Testis (tissue), 3 donors: ENCODE data around the gene FBLN2. TPM values are rescaled to one million over a fixed set of nuclear protein-coding genes. Genes with fewer than 3 reads are reported as not detected.

Source experiments
- DNase-seq: peaks from one replicate; pipeline ENCODE4 v3.0.0-alpha.2; 2019
- H3K27ac ChIP-seq, 2 donors: fragments of 200-600 bp; sonication (generic); one replicate each; pipeline ENCODE4 v1.5.1; 2019
- H3K27me3 ChIP-seq: fragments of 200-600 bp; sonication (generic); one replicate; pipeline ENCODE4 v1.5.1; 2019
- H3K36me3 ChIP-seq: fragments of 200-600 bp; sonication (generic); one replicate; pipeline ENCODE4 v1.5.1; 2017; ENCODE audit warnings: low read depth; ENCODE audit errors: missing control alignments
- H3K4me1 ChIP-seq: fragments of 200-600 bp; sonication (generic); one replicate; pipeline ENCODE4 v1.5.1; 2019
- H3K4me3 ChIP-seq, 2 donors: fragments of 200-600 bp; sonication (generic); one replicate each; pipeline ENCODE4 v1.5.1; 2017 to 2019
- H3K9me3 ChIP-seq: fragments of 200-600 bp; sonication (generic); one replicate; pipeline ENCODE4 v1.5.1; 2017
- CTCF ChIP-seq, 3 experiments: fragments of 450-650 bp in 2 of 3; fragments of 200-600 bp in 1 of 3; sonication (generic) in 1 of 3; IDR thresholded peaks; one replicate each; pipeline ENCODE4 v1.5.1; 2016 to 2019; ENCODE audit warnings: antibody characterized with exemption in 3 of 3, mild to moderate bottlenecking in 2 of 3, moderate library complexity in 1 of 3
- POLR2A ChIP-seq: fragments of 450-650 bp; IDR thresholded peaks from one replicate; pipeline ENCODE4 v1.6.1; 2017; ENCODE audit warnings: antibody characterized with exemption, mild to moderate bottlenecking, moderate library complexity
- WGBS, 2 donors: methylation state at CpG; one replicate each; pipeline ENCODE4 v1.1.5; 2018; 5-methylcytosine and 5-hydroxymethylcytosine counted together
- intact Hi-C: fragments of 100-400 bp; cut with DNase I; formaldehyde crosslinking; loops from one replicate; pipeline ENCODE4 v1.15.1; 2023; ENCODE audit warnings: low total_unique reads
- polyA plus RNA-seq: library from polyadenylated mRNA; stranded (reverse); fragments of 350-450 nt; fragmentation: Illumina TruSeq; extraction: RNeasy Lipid Tissue Mini Kit (QIAGEN cat#74804); gene quantifications from one replicate; pipeline ENCODE4 v1.2.3, GENCODE V29; 2014; ENCODE audit warnings: low read depth, low replicate concordance; ENCODE audit not compliant: insufficient read depth
- total RNA-seq, 2 donors: library from RNA; depleted of rRNA; stranded (reverse); fragments of >200 nt; gene quantifications; one replicate each; pipeline ENCODE4 v1.2.3, GENCODE V29; 2016

FBLN2 gene
- total and polyA plus RNA-seq, 3 donors from 2014 or later: 172 to 334 (median 248) TPM

GRCh38 chr3:13687517-13687943 is 138.6 kb downstream of the FBLN2 start:
- no peaks in the 10 kb centered on the region for H3K4me1 ChIP-seq
- H3K36me3 ChIP-seq: no peaks in the 10 kb centered on the region
- no peaks in the 10 kb centered on the region for H3K9me3 ChIP-seq
- no peak overlapping the region for H3K27ac ChIP-seq
- H3K27me3 ChIP-seq: no peaks in the 10 kb centered on the region
- TF ChIP-seq POLR2A: no peak
- no peak for TF ChIP-seq CTCF (IDR thresholded peaks at IDR 0.05)
- 51 to 68% methylated on average over 5 of the region's 5 CpGs for WGBS, 2 donors
- no peak for DNase-seq
- H3K4me3 ChIP-seq: no peak overlapping the region
- intact Hi-C loops: no loop called here

Other genes with a start within 250 kb of the FBLN2 start
- gene NUP210, start 128.8 kb upstream of the FBLN2 start, total RNA-seq: 10 to 100 TPM; 37.4 to 44.0 TPM
- gene NUP210, start 128.8 kb upstream of the FBLN2 start, polyA plus RNA-seq: 26.2 TPM
- 10 to 100 TPM; 33.1 to 81.9 TPM for gene HDAC11, start 68.8 kb upstream of the FBLN2 start, total RNA-seq
- gene HDAC11, start 68.8 kb upstream of the FBLN2 start, polyA plus RNA-seq: 97.7 TPM